H9 (cell line): ENCODE measurements around the gene TRIO. TPM values are rescaled to one million over a fixed set of nuclear protein-coding genes. Genes with fewer than 3 reads are reported as not detected.

Source experiments
- DNase-seq: peaks from one replicate; pipeline ENCODE4 v3.0.0-alpha.2; 2017
- H2AFZ ChIP-seq: one replicate; pipeline ENCODE4 v1.6.1; 2013; ENCODE audit warnings: mild to moderate bottlenecking, low read length, control low read depth, moderate library complexity
- H2AK5ac ChIP-seq: 2 replicates; pipeline ENCODE4 v1.6.1; 2013; ENCODE audit warnings: low read length, control low read depth, mixed read lengths; ENCODE audit not compliant: insufficient read length
- H2BK120ac ChIP-seq: one replicate; pipeline ENCODE4 v1.6.1; 2013; ENCODE audit warnings: low read depth, mild to moderate bottlenecking, low read length, control low read depth, inconsistent platforms; ENCODE audit not compliant: poor library complexity, severe bottlenecking
- H2BK12ac ChIP-seq: 2 replicates; pipeline ENCODE4 v1.6.1; 2013; ENCODE audit warnings: low read length, control low read depth, mixed read lengths, low read depth; ENCODE audit not compliant: insufficient read length
- H2BK15ac ChIP-seq: 2 replicates; pipeline ENCODE4 v1.6.1; 2013; ENCODE audit warnings: low read depth, low read length, control low read depth
- H2BK20ac ChIP-seq: one replicate; pipeline ENCODE4 v1.6.1; 2013; ENCODE audit warnings: low read depth, mild to moderate bottlenecking, low read length, control low read depth, inconsistent platforms; ENCODE audit not compliant: poor library complexity, severe bottlenecking
- H2BK5ac ChIP-seq: 2 replicates; pipeline ENCODE4 v1.6.1; 2013; ENCODE audit warnings: low read length, control low read depth, mixed read lengths; ENCODE audit not compliant: insufficient read length
- H3K14ac ChIP-seq: 2 replicates; pipeline ENCODE4 v1.6.1; 2013; ENCODE audit warnings: low read length, control low read depth; ENCODE audit not compliant: insufficient read depth
- H3K18ac ChIP-seq: 2 replicates; pipeline ENCODE4 v1.6.1; 2013; ENCODE audit warnings: low read depth, mild to moderate bottlenecking, mixed read lengths, low read length, control low read depth; ENCODE audit not compliant: insufficient read length
- H3K23ac ChIP-seq: 2 replicates; pipeline ENCODE4 v1.6.1; 2013; ENCODE audit warnings: low read length, control low read depth, mixed read lengths, low read depth; ENCODE audit not compliant: insufficient read length
- H3K23me2 ChIP-seq: 2 replicates; pipeline ENCODE4 v1.6.1; 2013; ENCODE audit warnings: low read depth, mild to moderate bottlenecking, mixed read lengths, low read length, control low read depth; ENCODE audit not compliant: insufficient read length, poor library complexity, severe bottlenecking
- H3K27ac ChIP-seq: 2 replicates; pipeline ENCODE4 v1.5.1; 2013; ENCODE audit warnings: low read length, control low read depth, mixed read lengths, low read depth; ENCODE audit not compliant: insufficient read length
- H3K27me3 ChIP-seq: 2 replicates; pipeline ENCODE4 v1.6.1; 2013; ENCODE audit warnings: low read length, control low read depth, inconsistent platforms; ENCODE audit not compliant: insufficient read depth
- H3K4ac ChIP-seq: 2 replicates; pipeline ENCODE4 v1.6.1; 2013; ENCODE audit warnings: low read depth, mild to moderate bottlenecking, control low read depth, inconsistent platforms, low read length, moderate library complexity
- H3K4me1 ChIP-seq: 2 replicates; pipeline ENCODE4 v1.6.1; 2013; ENCODE audit warnings: low read length, control low read depth, inconsistent platforms; ENCODE audit not compliant: insufficient read depth
- H3K4me2 ChIP-seq: 2 replicates; pipeline ENCODE4 v1.6.1; 2013; ENCODE audit warnings: low read length, control low read depth, mixed read lengths; ENCODE audit not compliant: insufficient read length, insufficient read depth
- H3K56ac ChIP-seq: 2 replicates; pipeline ENCODE4 v1.6.1; 2013; ENCODE audit warnings: low read depth, mild to moderate bottlenecking, mixed read lengths, low read length, control low read depth; ENCODE audit not compliant: insufficient read length
- H3K79me1 ChIP-seq: 2 replicates; pipeline ENCODE4 v1.6.1; 2013; ENCODE audit warnings: low read depth, mild to moderate bottlenecking, moderate library complexity, low read length, control low read depth, inconsistent platforms; ENCODE audit not compliant: insufficient read depth, poor library complexity, severe bottlenecking
- H3K79me2 ChIP-seq: 2 replicates; pipeline ENCODE4 v1.6.1; 2013; ENCODE audit warnings: low read length, control low read depth, inconsistent platforms; ENCODE audit not compliant: insufficient read depth
- H3K9ac ChIP-seq: 2 replicates; pipeline ENCODE4 v1.6.1; 2013; ENCODE audit warnings: low read length, control low read depth, mixed read lengths; ENCODE audit not compliant: insufficient read length; ENCODE audit errors: extremely low read depth
- H3K9me3 ChIP-seq: one replicate; pipeline ENCODE4 v1.6.1; 2013; ENCODE audit warnings: low read depth, low read length, inconsistent platforms; ENCODE audit not compliant: control insufficient read depth
- H3T11ph ChIP-seq: one replicate; pipeline ENCODE4 v1.6.1; 2013; ENCODE audit warnings: mild to moderate bottlenecking, low read length, control low read depth, inconsistent platforms
- H4K20me1 ChIP-seq: one replicate; pipeline ENCODE4 v1.6.1; 2013; ENCODE audit not compliant: control insufficient read depth, insufficient read length, insufficient read depth
- H4K5ac ChIP-seq: 2 replicates; pipeline ENCODE4 v1.6.1; 2013; ENCODE audit warnings: low read depth, mild to moderate bottlenecking, mixed read lengths, low read length, control low read depth; ENCODE audit not compliant: insufficient read length
- H4K8ac ChIP-seq: replicated peaks from 2 replicates; pipeline ENCODE4 v1.6.1; 2013; ENCODE audit warnings: low read length, control low read depth, mixed read lengths, low read depth; ENCODE audit not compliant: insufficient read length
- H4K91ac ChIP-seq: 2 replicates; pipeline ENCODE4 v1.6.1; 2013; ENCODE audit warnings: low read depth, mild to moderate bottlenecking, moderate library complexity, mixed read lengths, low read length, control low read depth; ENCODE audit not compliant: insufficient read length
- H3K27ac Mint-ChIP-seq, 3 experiments: 2 replicates in 2 of 3; 3 replicates in 1 of 3; pipeline ENCODE4 v1.8.0; 2020 to 2021; ENCODE audit warnings: mixed read lengths in 3 of 3, mild to moderate bottlenecking in 1 of 3, moderate library complexity in 1 of 3
- H3K27me3 Mint-ChIP-seq: 2 replicates; pipeline ENCODE4 v1.8.0; 2021; ENCODE audit warnings: low read depth, mild to moderate bottlenecking, moderate library complexity, mixed read lengths
- H3K36me3 Mint-ChIP-seq, 3 experiments: 2 replicates in 2 of 3; 3 replicates in 1 of 3; pipeline ENCODE4 v1.8.0; 2020 to 2021; ENCODE audit warnings: low read depth in 3 of 3, mixed read lengths in 3 of 3; ENCODE audit not compliant: insufficient read depth in 1 of 3
- H3K4me1 Mint-ChIP-seq, 2 experiments: 2 replicates each; pipeline ENCODE4 v1.8.0; 2020; ENCODE audit warnings: mixed read lengths in 2 of 2
- H3K4me3 Mint-ChIP-seq, 2 experiments: 2 replicates in 1 of 2; 3 replicates in 1 of 2; pipeline ENCODE4 v1.8.0; 2020 to 2021; ENCODE audit warnings: mild to moderate bottlenecking in 2 of 2, mixed read lengths in 2 of 2, moderate library complexity in 1 of 2
- H3K9me3 Mint-ChIP-seq, 2 experiments: 2 replicates in 1 of 2; 3 replicates in 1 of 2; pipeline ENCODE4 v1.8.0; 2020; ENCODE audit warnings: mild to moderate bottlenecking in 2 of 2, mixed read lengths in 2 of 2, moderate library complexity in 1 of 2
- CTCF ChIP-seq: fragments of 200-600 bp; sonication (generic); conservative IDR thresholded peaks from 3 replicates; pipeline ENCODE4 v1.8.0; 2021; ENCODE audit warnings: antibody characterized with exemption, mild to moderate bottlenecking
- WGBS: extraction: QIAGEN DNeasy Blood & Tissue Kit; methylation state at CpG from one replicate; pipeline ENCODE4 v1.1.7; 2013; ENCODE audit warnings: missing lambda C conversion rate, low lambda C conversion rate, mixed read lengths; ENCODE audit not compliant: insufficient read length; ENCODE audit errors: extremely low coverage; 5-methylcytosine and 5-hydroxymethylcytosine counted together
- total RNA-seq: library from RNA; stranded (reverse); gene quantifications from 2 replicates; pipeline ENCODE4 v1.2.1, GENCODE V29; 2021

TRIO gene
- total RNA-seq, 1 experiment from 2014 or later, result 87.8 TPM

- no peak overlapping the region for H3K9ac ChIP-seq
- no peak overlapping the region for H3K27ac ChIP-seq
- no peak overlapping the region for H2BK15ac ChIP-seq
- H3K18ac ChIP-seq, result no peak overlapping the region
- H4K20me1 ChIP-seq, result no peaks in the 10 kb centered on the region
- H3K4me1 ChIP-seq, result no peaks in the 10 kb centered on the region; the same call in 1 of the 2 replicates
- H2BK12ac ChIP-seq, result no peak overlapping the region
- no peak overlapping the region for H3K4ac ChIP-seq
- H4K91ac ChIP-seq, result no peak overlapping the region
- peaks cover 4 to 23% (median 16%) of the 10 kb centered on the region in 3 experiments; a peak in 5 of 7 replicates for H3K36me3 Mint-ChIP-seq
- TF ChIP-seq CTCF, result no peak
- no peak overlapping the region for H2AK5ac ChIP-seq
- no peak overlapping the region for H3T11ph ChIP-seq
- no peak for DNase-seq
- H3K4me2 ChIP-seq, result no peak overlapping the region
- no peaks in the 10 kb centered on the region for H3K9me3 ChIP-seq
- H3K27me3 ChIP-seq, result no peaks in the 10 kb centered on the region
- H3K9me3 Mint-ChIP-seq, result no peaks in the 10 kb centered on the region
- 0 out of 2 replicates have a peak, but pooled peaks cover 2% of the 10 kb centered on the region for H3K79me2 ChIP-seq
- H3K4me1 Mint-ChIP-seq, result peaks cover 38 to 40% of the 10 kb centered on the region in 2 experiments
- no peak overlapping the region for H4K5ac ChIP-seq
- no peak overlapping the region for H2BK20ac ChIP-seq
- H3K4me3 Mint-ChIP-seq, result no peak overlapping the region
- H4K8ac ChIP-seq, result no peak overlapping the region
- H2BK5ac ChIP-seq, result no peak overlapping the region
- no CpG with 5 or more reads among the region's 12 CpGs for WGBS
- peak overlapping the region in 1 of 3 experiments; percentile 37; a peak in 3 of 7 replicates for H3K27ac Mint-ChIP-seq
- H3K23ac ChIP-seq, result no peak overlapping the region
- H3K56ac ChIP-seq, result no peak overlapping the region
- no peak overlapping the region for H2BK120ac ChIP-seq
- no peak overlapping the region for H3K14ac ChIP-seq
- no peaks in the 10 kb centered on the region for H3K23me2 ChIP-seq
- no peaks in the 10 kb centered on the region for H3K27me3 Mint-ChIP-seq
- no peak overlapping the region for H2AFZ ChIP-seq
- no peaks in the 10 kb centered on the region for H3K79me1 ChIP-seq
Observed at GRCh38 chr5:14428302-14429081, 285.4 kb downstream of the TRIO start.
